GM12872 (cell line): ENCODE data around the gene CRTC1.

Experiments
- TF ChIP-seq, protein P1 (sequence below): IDR thresholded peaks from 3 replicates; pipeline ENCODE4 v1.5.1; 2011; ENCODE audit warnings: low read depth, mild to moderate bottlenecking, low read length, moderate library complexity; ENCODE audit not compliant: insufficient read depth

Gene CRTC1

GRCh38 chr19:18639706-18640243, 43.7 kb upstream of the CRTC1 start:
- TF ChIP-seq, protein P1, sequence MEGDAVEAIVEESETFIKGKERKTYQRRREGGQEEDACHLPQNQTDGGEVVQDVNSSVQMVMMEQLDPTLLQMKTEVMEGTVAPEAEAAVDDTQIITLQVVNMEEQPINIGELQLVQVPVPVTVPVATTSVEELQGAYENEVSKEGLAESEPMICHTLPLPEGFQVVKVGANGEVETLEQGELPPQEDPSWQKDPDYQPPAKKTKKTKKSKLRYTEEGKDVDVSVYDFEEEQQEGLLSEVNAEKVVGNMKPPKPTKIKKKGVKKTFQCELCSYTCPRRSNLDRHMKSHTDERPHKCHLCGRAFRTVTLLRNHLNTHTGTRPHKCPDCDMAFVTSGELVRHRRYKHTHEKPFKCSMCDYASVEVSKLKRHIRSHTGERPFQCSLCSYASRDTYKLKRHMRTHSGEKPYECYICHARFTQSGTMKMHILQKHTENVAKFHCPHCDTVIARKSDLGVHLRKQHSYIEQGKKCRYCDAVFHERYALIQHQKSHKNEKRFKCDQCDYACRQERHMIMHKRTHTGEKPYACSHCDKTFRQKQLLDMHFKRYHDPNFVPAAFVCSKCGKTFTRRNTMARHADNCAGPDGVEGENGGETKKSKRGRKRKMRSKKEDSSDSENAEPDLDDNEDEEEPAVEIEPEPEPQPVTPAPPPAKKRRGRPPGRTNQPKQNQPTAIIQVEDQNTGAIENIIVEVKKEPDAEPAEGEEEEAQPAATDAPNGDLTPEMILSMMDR: no peak

- TF ChIP-seq, protein P1: 0 out of 3 replicates have a peak, but pooled peaks have one; percentile 10
Measured at GRCh38 chr19:18644196-18645034, 39.1 kb upstream of the CRTC1 start.

- TF ChIP-seq, protein P1: no peak
Measured at GRCh38 chr19:18645035-18645511, 38.4 kb upstream of the CRTC1 start.

DNA sequence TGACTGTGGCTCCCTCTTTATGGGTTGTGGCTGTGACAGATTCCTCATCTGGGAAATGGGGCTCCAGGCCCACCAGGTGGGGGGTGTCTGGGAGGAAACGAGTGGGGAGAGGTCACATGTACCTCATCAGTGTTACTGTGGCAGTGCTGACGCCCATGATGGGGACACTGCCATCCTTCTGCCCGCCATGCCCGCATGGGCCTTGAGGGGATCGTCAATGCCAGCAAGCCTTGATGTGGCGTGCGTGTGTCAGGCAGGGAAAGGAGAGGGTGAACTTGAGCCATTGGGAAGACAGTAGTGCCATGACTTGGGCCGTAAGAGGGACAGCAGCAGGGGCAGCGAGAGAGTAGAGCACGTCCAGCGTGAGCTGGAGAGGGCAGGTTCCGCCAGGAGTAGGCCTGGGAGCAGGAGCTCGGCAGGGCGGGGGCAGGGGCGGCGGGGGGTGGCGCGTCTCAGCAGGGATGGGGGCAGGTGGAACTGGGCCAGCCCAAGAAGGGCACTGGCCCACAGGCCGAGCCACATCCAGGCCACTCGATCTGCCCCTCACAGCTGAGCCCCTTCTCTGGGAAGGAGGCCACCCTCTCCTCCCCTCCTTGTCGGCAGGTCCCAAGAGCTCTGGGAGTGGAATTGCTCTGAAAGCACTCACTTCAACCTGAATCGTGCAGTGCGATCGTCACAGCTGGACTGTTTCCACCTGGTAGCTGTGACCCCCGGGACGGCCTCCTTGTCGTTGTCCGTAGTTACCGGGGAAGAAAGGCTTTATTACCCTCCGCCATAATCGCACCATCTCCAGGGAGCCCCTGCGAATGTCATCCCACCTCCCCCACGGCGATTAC, 36.7 kb upstream of the CRTC1 start:
- TF ChIP-seq, protein P1: no peak

GRCh38 chr19:18647371-18647767, 36.1 kb upstream of the CRTC1 start:
- TF ChIP-seq, protein P1: no peak

DNA sequence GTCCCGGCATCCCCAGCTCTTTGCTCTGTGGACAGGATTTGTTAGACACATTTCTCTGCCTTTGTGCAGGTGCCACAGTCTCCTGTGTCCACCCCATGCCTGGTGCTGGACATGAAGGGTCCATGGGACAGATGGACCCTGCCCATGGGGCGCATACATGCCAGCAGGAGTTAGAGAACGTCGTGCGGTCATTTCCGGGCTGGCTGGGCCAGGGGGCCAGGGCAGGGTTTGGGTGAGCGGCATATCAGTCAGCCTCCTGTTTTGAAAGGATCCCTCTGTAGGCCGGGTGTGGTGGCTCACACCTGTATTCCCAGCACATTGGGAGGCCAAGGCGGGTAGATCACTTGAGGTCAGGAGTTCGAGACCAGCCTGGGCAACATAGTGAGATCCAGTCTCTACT, 35.7 kb upstream of the CRTC1 start:
- TF ChIP-seq, protein P1: no peak

DNA sequence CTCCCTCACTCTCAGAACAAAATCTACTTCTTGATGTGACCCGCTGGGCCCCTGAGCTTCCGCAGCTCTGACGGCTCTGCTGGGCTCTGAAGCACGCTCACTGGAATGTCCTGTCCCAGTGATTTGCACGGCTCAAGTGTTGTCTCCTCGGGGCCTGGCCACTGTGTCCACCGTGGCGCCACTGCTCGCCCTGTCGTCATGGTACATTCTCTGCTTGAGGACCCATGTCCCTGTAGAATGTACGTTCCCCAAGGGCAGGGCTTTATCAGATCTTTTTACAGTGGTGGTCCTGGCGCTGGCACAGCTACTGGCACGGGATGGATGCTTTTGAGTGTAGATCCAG, 34.5 kb upstream of the CRTC1 start:
- TF ChIP-seq, protein P1: no peak
